ENCODE measurements around the gene LDLRAP1. TPM values are rescaled to one million over a fixed set of nuclear protein-coding genes. Genes with fewer than 3 reads are reported as not detected.

The LDLRAP1 gene
- total and polyA plus RNA-seq, 9 of the 15 experiments (the other 6 are each of a cell fraction or from before 2014, with no cell fraction given), result 0.56 to 29.6 (median 16.2) TPM

DNA sequence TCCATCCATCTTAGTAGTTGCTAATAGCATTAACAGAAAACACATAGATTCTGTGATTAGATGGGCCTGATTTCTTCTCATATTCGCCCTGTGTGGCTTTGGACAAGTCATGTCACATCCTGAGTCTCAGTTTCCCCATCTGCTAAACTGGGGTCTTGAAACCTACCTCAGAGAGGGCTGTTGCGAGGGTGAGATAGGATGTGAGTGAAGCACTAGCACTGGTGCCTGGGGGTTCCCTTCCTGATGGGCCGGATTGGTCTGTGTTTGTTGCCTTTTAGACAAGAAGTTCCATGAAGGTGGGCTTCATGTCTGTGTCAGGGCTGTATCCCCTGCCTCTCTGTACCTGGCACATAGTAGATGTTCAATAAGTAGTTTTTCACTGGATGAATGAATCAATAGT is 69.7 kb downstream of the LDLRAP1 start:
- no peak for ATAC-seq
- ChIA-PET CTCF (ENCODE audit: low intra/inter-chr PET ratio) (no interaction called here), POLR2A (no interaction called here)
- Histone ChIP-seq H3K9me3 (replicated peaks; ENCODE audit: control insufficient read depth, insufficient read depth, low read depth, low read length) (no peaks in the 10 kb centered on the region), H2AFZ (ENCODE audit: low read depth, low read length) (no peak overlapping the region), H3K9ac (ENCODE audit: insufficient read depth in 1 of 2, low read depth in 2 of 2, low read length in 2 of 2) (no peak overlapping the region), H3K27me3 (ENCODE audit: control insufficient read depth in 2 of 2, insufficient read depth in 2 of 2, low read length in 2 of 2) (peaks cover 24 to 56% of the 10 kb centered on the region in 2 experiments), H3K9me1 (ENCODE audit: control insufficient read depth, insufficient read depth, low read length) (no peaks in the 10 kb centered on the region), H3K4me1 (replicated peaks in 1 of 2; ENCODE audit: control insufficient read depth in 2 of 2, insufficient read depth in 2 of 2, low read length in 2 of 2) (peaks cover 2 to 28% of the 10 kb centered on the region in 2 experiments; a peak in 3 of 5 replicates), H3K4me3 (no peak overlapping the region), H3K79me2 (ENCODE audit: control insufficient read depth, insufficient read depth, low read length) (no peaks in the 10 kb centered on the region), H3K36me3 (ENCODE audit: control insufficient read depth, insufficient read depth, low read length) (no peaks in the 10 kb centered on the region), H3K27ac (ENCODE audit: extremely low read depth, low read depth, low read length) (no peak overlapping the region), H4K20me1 (replicated peaks; ENCODE audit: control insufficient read depth, insufficient read depth, low read length) (peaks cover 2% of the 10 kb centered on the region; the same call in 1 of the 2 replicates), H3K4me2 (ENCODE audit: insufficient read depth, low read length) (no peak overlapping the region)
- no peak for FAIRE-seq
- in situ Hi-C loops (cut with MboI) (loop anchor here (5.0 to 10.0 kb wide), 2 partner anchors 184 to 392 kb away; no protein-coding TSS in a partner anchor), intact Hi-C loops (cut with micrococcal nuclease) (no loop called here)
- BruUV-seq (replicated peaks), result no TSS peak
- 2% methylated on average over 3 of the region's 3 CpGs for WGBS (ENCODE audit: insufficient coverage, low coverage, missing lambda C conversion rate)
- TF ChIP-seq NCOR1 (IDR thresholded peaks at IDR 0.05) (no peak), MCM7 (IDR thresholded peaks at IDR 0.05) (no peak), CBX2 (IDR thresholded peaks at IDR 0.05; ENCODE audit: insufficient read depth, low read length, poor library complexity, severe bottlenecking) (no peak), XRCC4 (IDR thresholded peaks at IDR 0.05; ENCODE audit: extremely low read depth, insufficient read depth, insufficient read length) (no peak), YBX1 (IDR thresholded peaks at IDR 0.05) (no peak), CHD4 (IDR thresholded peaks at IDR 0.05; ENCODE audit: insufficient read depth, insufficient replicate concordance, low read depth, low read length, poor library complexity, severe bottlenecking) (no peak), ZNF23 (CRISPR knock-in tag; IDR thresholded peaks at IDR 0.05) (no peak), MECOM (CRISPR knock-in tag; IDR thresholded peaks at IDR 0.05) (no peak), TCF7 (IDR thresholded peaks at IDR 0.05; ENCODE audit: borderline replicate concordance) (no peak), CXXC5 (CRISPR knock-in tag; IDR thresholded peaks at IDR 0.05) (no peak), SRSF9 (IDR thresholded peaks at IDR 0.05; ENCODE audit: borderline replicate concordance, low read depth, low read length) (no peak)
- TF ChIP-seq, protein P1, sequence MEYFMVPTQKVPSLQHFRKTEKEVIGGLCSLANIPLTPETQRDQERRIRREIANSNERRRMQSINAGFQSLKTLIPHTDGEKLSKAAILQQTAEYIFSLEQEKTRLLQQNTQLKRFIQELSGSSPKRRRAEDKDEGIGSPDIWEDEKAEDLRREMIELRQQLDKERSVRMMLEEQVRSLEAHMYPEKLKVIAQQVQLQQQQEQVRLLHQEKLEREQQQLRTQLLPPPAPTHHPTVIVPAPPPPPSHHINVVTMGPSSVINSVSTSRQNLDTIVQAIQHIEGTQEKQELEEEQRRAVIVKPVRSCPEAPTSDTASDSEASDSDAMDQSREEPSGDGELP (CRISPR knock-in tag; IDR thresholded peaks at IDR 0.05; ENCODE audit: borderline replicate concordance), result no peak
- TF ChIP-seq, protein P2, sequence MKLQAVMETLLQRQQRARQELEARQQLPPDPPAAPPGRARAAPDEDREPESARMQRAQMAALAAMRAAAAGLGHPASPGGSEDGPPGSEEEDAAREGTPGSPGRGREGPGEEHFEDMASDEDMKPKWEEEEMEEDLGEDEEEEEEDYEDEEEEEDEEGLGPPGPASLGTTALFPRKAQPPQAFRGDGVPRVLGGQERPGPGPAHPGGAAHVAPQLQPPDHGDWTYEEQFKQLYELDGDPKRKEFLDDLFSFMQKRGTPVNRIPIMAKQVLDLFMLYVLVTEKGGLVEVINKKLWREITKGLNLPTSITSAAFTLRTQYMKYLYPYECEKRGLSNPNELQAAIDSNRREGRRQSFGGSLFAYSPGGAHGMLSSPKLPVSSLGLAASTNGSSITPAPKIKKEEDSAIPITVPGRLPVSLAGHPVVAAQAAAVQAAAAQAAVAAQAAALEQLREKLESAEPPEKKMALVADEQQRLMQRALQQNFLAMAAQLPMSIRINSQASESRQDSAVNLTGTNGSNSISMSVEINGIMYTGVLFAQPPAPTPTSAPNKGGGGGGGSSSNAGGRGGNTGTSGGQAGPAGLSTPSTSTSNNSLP (IDR thresholded peaks at IDR 0.05; ENCODE audit: borderline replicate concordance, low read depth, low read length), result no peak
- no peak for DNase-seq (ENCODE audit: extremely low read depth in 1 of 4, low spot score in 3 of 4)

All from K562 (cell line).